B cell (primary cell): ENCODE results near the gene DTNBP1. TPM values are rescaled to one million over a fixed set of nuclear protein-coding genes. Genes with fewer than 3 reads are reported as not detected.

ENCODE experiments used
- ATAC-seq: fragments of 200-7000 bp; cut with Tn5 transposase; one replicate; pipeline ENCODE4 v1.10.0; 2021; ENCODE audit warnings: low read depth, mild to moderate bottlenecking, moderate number of reproducible peaks, moderate library complexity
- CTCF ChIA-PET: fragments of 350-600 bp; sonication (Branson Sonifier 250); formaldehyde crosslinking; loops from one replicate; lab custom pipeline; 2021; ENCODE audit warnings: antibody characterized with exemption, inconsistent platforms; lab: Charles Lee
- POLR2A ChIA-PET: fragments of 350-600 bp; sonication (Branson Sonifier 250); formaldehyde crosslinking; loops from one replicate; lab custom pipeline; 2021; ENCODE audit warnings: antibody characterized with exemption; lab: Charles Lee
- DNase-seq: peaks from one replicate; pipeline ENCODE4 v3.0.0; 2013
- H2AFZ ChIP-seq: 2 replicates; pipeline ENCODE4 v1.6.1; 2012; ENCODE audit warnings: mild to moderate bottlenecking, low read depth, low read length; ENCODE audit not compliant: insufficient read depth, poor library complexity, severe bottlenecking
- H3K27ac ChIP-seq, 2 donors: 1 replicate in 1 of 2; 2 replicates in 1 of 2; pipeline ENCODE4 v1.5.1; 2012 to 2013; ENCODE audit warnings: low read length in 2 of 2, mild to moderate bottlenecking in 2 of 2, moderate library complexity in 1 of 2
- H3K27me3 ChIP-seq, 4 experiments: fragments of 200-600 bp in 1 of 4; sonication (generic) in 1 of 4; replicated peaks in 1 of 4; 1 replicate in 2 of 4; 2 replicates in 2 of 4; pipeline versions ENCODE4 v1.6.1 to v1.7.0; 2013 to 2016; ENCODE audit warnings: low read length in 3 of 4, mild to moderate bottlenecking in 2 of 4, mixed read lengths in 1 of 4, moderate library complexity in 1 of 4; ENCODE audit not compliant: insufficient read depth in 4 of 4, control insufficient read depth in 3 of 4; ENCODE audit errors: control extremely low read depth in 1 of 4
- H3K36me3 ChIP-seq, 2 experiments: replicated peaks in 1 of 2; 1 replicate in 1 of 2; 2 replicates in 1 of 2; pipeline versions ENCODE4 v1.6.1 to v1.7.1; 2013; ENCODE audit warnings: low read length in 1 of 2; ENCODE audit not compliant: insufficient read depth in 2 of 2, control insufficient read depth in 1 of 2; ENCODE audit errors: control extremely low read depth in 1 of 2, extremely low read depth in 1 of 2
- H3K4me1 ChIP-seq, 2 donors: fragments of 200-600 bp in 1 of 2; sonication (generic) in 1 of 2; 1 replicate in 1 of 2; 2 replicates in 1 of 2; pipeline versions ENCODE4 v1.5.1 to v1.6.1; 2013 to 2017; ENCODE audit warnings: low read length in 2 of 2; ENCODE audit not compliant: control insufficient read depth in 2 of 2, insufficient read depth in 2 of 2
- H3K4me2 ChIP-seq: replicated peaks from 2 replicates; pipeline ENCODE3; 2012; ENCODE audit warnings: mild to moderate bottlenecking, low read depth, low read length; ENCODE audit not compliant: poor library complexity, severe bottlenecking
- H3K4me3 ChIP-seq, 5 experiments: fragments of 200-600 bp in 1 of 5; sonication (generic) in 1 of 5; 1 replicate in 3 of 5; 2 replicates in 2 of 5; pipeline versions ENCODE4 v1.5.1 to v1.7.0; 2011 to 2016; ENCODE audit warnings: low read length in 4 of 5, mild to moderate bottlenecking in 4 of 5, low read depth in 2 of 5, control low read depth in 1 of 5, moderate library complexity in 1 of 5; ENCODE audit not compliant: insufficient read depth in 1 of 5; ENCODE audit errors: control extremely low read depth in 1 of 5, extremely low read depth in 1 of 5
- H3K79me2 ChIP-seq: fragments of 200-600 bp; sonication (generic); one replicate; pipeline ENCODE4 v1.6.0; 2016; ENCODE audit warnings: low read length; ENCODE audit not compliant: control insufficient read depth, insufficient read depth
- H3K9ac ChIP-seq: fragments of 200-600 bp; sonication (generic); 2 replicates; pipeline ENCODE4 v1.6.1; 2017; ENCODE audit warnings: mild to moderate bottlenecking, low read length, moderate library complexity
- H3K9me3 ChIP-seq, 3 donors: one replicate each; pipeline versions ENCODE4 v1.6.1 to v1.7.1; 2013; ENCODE audit warnings: low read length in 2 of 3; ENCODE audit not compliant: control insufficient read depth in 2 of 3, insufficient read depth in 1 of 3; ENCODE audit errors: control extremely low read depth in 1 of 3
- H4K20me1 ChIP-seq: 2 replicates; pipeline ENCODE4 v1.6.0; 2012; ENCODE audit warnings: mild to moderate bottlenecking, low read length; ENCODE audit not compliant: insufficient read depth, control insufficient read depth, poor library complexity, severe bottlenecking
- H3K27ac Mint-ChIP-seq: one replicate; pipeline ENCODE4 v1.8.0; 2021; ENCODE audit warnings: mixed read lengths
- H3K27me3 Mint-ChIP-seq: one replicate; pipeline ENCODE4 v1.8.0; 2021; ENCODE audit warnings: mixed read lengths
- H3K4me1 Mint-ChIP-seq: one replicate; pipeline ENCODE4 v1.8.0; 2021; ENCODE audit warnings: mixed read lengths
- H3K4me3 Mint-ChIP-seq: one replicate; pipeline ENCODE4 v1.8.0; 2021; ENCODE audit warnings: mixed read lengths
- H3K9me3 Mint-ChIP-seq: one replicate; pipeline ENCODE4 v1.8.0; 2022; ENCODE audit warnings: mixed read lengths; ENCODE audit not compliant: insufficient read depth
- EZH2 ChIP-seq: IDR thresholded peaks from 2 replicates; pipeline ENCODE4 v1.6.1; 2012; ENCODE audit warnings: borderline replicate concordance, low read depth, mild to moderate bottlenecking, moderate library complexity, low read length; ENCODE audit not compliant: insufficient read depth, poor library complexity, severe bottlenecking
- WGBS: methylation state at CpG from one replicate; pipeline ENCODE4 v1.1.5; 2013; ENCODE audit warnings: missing lambda C conversion rate; ENCODE audit not compliant: insufficient coverage; 5-methylcytosine and 5-hydroxymethylcytosine counted together
- intact Hi-C: fragments of 100-400 bp; cut with micrococcal nuclease; formaldehyde crosslinking; loops from one replicate; pipeline ENCODE4 v1.10.0; 2022
- polyA plus RNA-seq: library from polyadenylated mRNA; depleted of rRNA; stranded (reverse); fragments of >200 nt; gene quantifications from 2 replicates; pipeline ENCODE4 v1.2.3, GENCODE V29; 2012
- total RNA-seq, 2 donors: library from RNA; stranded (reverse); fragments of 120-200 nt in 1 of 2; gene quantifications; 1 replicate in 1 of 2; 2 replicates in 1 of 2; pipeline versions ENCODE4 v1.2.3 to v1.2.4, GENCODE V29; 2013 to 2022
- TF ChIP-seq, protein P1 (sequence below): fragments of 200-600 bp; IDR thresholded peaks from one replicate; pipeline ENCODE4 v1.8.0; 2022; ENCODE audit warnings: antibody characterized with exemption, mild to moderate bottlenecking

The DTNBP1 gene
- total and polyA plus RNA-seq, 2 donors (not counting 1 experiment from before 2014, with no cell fraction given): 31.4 to 73.0 TPM

- Histone ChIP-seq H4K20me1 (no peaks in the 10 kb centered on the region), H3K27ac (no peak overlapping the region), H3K4me3 (no peak overlapping the region), H3K27me3 (no peaks in the 10 kb centered on the region), H3K4me2 (no peak overlapping the region), H3K4me1 (peaks cover 0 to 4% of the 10 kb centered on the region in 2 donors), H3K79me2 (peaks cover 35% of the 10 kb centered on the region), H2AFZ (no peak overlapping the region), H3K36me3 (peaks cover 0 to 7% of the 10 kb centered on the region in 2 experiments), H3K9me3 (no peaks in the 10 kb centered on the region), H3K9ac (no peak overlapping the region)
- Mint-ChIP-seq H3K27me3 (no peaks in the 10 kb centered on the region), H3K27ac (no peak overlapping the region), H3K4me3 (no peak overlapping the region), H3K4me1 (peaks cover 38% of the 10 kb centered on the region), H3K9me3 (no peaks in the 10 kb centered on the region)
- intact Hi-C loops: no loop called here
- DNase-seq (no peak), ATAC-seq (no peak)
- ChIA-PET CTCF (interaction anchor here (0.6 to 1.5 kb wide), 2 partner anchors 9 to 1624 kb away, joined by 3 to 4 read pairs; no protein-coding TSS in a partner anchor), POLR2A (no interaction called here)
- TF ChIP-seq, protein P1, sequence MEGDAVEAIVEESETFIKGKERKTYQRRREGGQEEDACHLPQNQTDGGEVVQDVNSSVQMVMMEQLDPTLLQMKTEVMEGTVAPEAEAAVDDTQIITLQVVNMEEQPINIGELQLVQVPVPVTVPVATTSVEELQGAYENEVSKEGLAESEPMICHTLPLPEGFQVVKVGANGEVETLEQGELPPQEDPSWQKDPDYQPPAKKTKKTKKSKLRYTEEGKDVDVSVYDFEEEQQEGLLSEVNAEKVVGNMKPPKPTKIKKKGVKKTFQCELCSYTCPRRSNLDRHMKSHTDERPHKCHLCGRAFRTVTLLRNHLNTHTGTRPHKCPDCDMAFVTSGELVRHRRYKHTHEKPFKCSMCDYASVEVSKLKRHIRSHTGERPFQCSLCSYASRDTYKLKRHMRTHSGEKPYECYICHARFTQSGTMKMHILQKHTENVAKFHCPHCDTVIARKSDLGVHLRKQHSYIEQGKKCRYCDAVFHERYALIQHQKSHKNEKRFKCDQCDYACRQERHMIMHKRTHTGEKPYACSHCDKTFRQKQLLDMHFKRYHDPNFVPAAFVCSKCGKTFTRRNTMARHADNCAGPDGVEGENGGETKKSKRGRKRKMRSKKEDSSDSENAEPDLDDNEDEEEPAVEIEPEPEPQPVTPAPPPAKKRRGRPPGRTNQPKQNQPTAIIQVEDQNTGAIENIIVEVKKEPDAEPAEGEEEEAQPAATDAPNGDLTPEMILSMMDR: no peak
- no peak for TF ChIP-seq EZH2
- 79% methylated on average over 7 of the region's 7 CpGs for WGBS
These were observed 67.2 kb downstream of the DTNBP1 start for GRCh38 chr6:15595461-15596173.

GRCh38 chr6:15594512-15595259, 68.1 kb downstream of the DTNBP1 start:
- WGBS: 80% methylated on average over 1 of the region's 7 CpGs
- no peak overlapping the region for H3K4me3 Mint-ChIP-seq
- intact Hi-C loops: no loop called here
- Histone ChIP-seq H3K4me3 (no peak overlapping the region), H3K27ac (no peak overlapping the region), H3K4me2 (no peak overlapping the region), H3K27me3 (no peaks in the 10 kb centered on the region), H2AFZ (no peak overlapping the region), H3K9ac (no peak overlapping the region), H3K79me2 (peaks cover 33% of the 10 kb centered on the region), H3K4me1 (no peaks in the 10 kb centered on the region), H3K9me3 (no peaks in the 10 kb centered on the region), H4K20me1 (no peaks in the 10 kb centered on the region), H3K36me3 (peaks cover 0 to 7% of the 10 kb centered on the region in 2 experiments)
- H3K4me1 Mint-ChIP-seq: peaks cover 31% of the 10 kb centered on the region
- TF ChIP-seq, protein P1: no peak
- no peak for TF ChIP-seq EZH2
- H3K9me3 Mint-ChIP-seq: no peaks in the 10 kb centered on the region
- ATAC-seq (no peak), DNase-seq (no peak)
- ChIA-PET POLR2A (no interaction called here), CTCF (interaction anchor here (0.6 kb wide), 1 partner anchor 697 kb away, joined by 3 read pairs; no protein-coding TSS in a partner anchor)
- H3K27ac Mint-ChIP-seq: no peak overlapping the region
- H3K27me3 Mint-ChIP-seq: no peaks in the 10 kb centered on the region
